ENCODE results near the gene C5orf46. TPM values are rescaled to one million over a fixed set of nuclear protein-coding genes. Genes with fewer than 3 reads are reported as not detected.

The C5orf46 gene
- total RNA-seq, 1 experiment from 2014 or later, result 10.0 TPM

DNA sequence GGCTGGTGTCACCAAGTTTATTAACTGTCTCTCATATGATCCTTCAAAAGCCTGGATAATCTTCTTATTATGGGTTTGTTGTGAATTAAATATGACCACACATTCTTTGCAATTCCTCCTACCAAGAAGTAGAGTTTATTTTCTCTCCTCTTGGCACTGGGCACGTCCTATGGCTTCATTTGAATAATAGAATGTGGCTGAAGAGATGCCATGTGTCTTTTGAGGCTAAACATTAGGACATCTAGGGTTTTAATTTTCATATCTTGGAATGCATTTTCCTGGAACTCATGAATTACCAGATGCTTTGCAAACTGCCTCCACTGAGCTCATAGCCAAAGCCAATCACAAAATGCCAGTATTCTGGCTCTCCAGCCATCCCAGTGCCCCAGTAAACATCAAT lies 47.8 kb downstream of the C5orf46 start:
- DNase-seq (ENCODE audit: low read depth), result no peak

DNA sequence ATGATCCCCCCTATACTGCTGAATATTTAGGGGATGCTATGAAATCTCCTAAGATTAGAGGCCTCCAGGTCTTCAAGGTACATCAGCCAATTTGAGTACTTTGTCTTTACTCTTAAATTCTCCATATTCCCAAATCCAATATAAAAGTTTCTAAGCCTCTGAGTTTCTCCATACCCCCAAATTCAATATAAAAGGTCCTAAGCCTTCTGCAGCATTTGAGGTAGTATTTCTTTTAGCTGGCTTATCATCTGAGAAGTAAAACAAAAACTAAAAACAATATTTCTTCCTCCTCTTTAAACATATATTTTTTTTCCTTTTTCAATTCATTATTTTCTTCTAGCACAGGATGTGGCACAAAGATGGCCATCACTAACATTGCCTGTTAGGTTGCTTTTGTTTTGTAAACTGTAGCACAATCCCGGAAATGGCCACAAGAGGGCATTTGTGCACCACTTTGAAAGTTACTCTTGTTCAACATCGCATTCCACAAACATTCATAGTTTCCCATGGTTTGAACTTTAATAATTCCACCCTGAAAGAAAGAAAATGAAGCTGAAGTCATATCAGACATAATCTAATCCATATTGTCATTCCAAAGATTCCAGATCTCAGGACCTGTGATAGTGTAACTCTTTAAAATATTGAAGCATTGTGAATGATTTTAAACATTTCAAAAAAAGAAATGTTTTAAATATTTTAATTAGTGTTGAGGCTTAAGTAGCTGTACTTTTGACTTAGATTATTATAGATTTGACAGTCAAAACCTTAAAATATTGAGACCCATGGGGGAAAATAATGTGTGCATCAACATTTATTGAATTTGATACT lies 48.8 kb downstream of the C5orf46 start:
- peak; percentile 58 for DNase-seq (ENCODE audit: low read depth)

DNA sequence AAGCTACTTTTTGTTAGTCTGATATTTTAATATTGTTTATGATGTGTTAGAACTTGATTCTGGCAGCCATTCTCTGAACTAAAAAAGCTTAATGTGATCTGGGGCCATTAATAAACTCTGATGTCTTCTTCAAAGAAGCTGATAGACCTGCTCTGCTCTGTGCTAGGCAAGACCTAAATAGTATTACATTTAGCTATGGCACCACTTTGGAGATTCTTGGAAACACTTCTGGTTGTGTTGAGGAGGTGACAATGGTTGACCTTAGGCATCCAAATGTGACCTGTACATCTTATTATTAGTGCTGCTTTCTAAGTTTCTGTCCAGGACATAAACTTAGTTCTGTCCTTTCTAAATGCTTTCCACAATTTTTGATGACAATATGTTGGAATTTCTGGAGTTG lies 49.5 kb downstream of the C5orf46 start:
- DNase-seq (ENCODE audit: low read depth), result no peak

DNA sequence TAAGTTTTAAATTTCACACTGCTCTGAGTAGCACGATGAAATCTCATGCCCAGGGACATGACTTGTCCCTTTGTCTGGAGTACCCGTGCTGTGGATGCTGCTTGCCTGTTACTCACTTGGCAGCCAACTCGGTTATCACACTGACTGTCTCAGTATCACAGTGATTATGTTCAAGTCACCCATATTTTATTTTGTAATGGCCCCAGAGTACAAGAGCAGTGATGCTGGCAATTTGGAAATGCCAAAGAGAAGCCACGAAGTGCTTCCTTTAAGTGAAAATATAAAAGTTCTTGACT lies 50.6 kb downstream of the C5orf46 start:
- no peak for DNase-seq (ENCODE audit: low read depth)

DNA sequence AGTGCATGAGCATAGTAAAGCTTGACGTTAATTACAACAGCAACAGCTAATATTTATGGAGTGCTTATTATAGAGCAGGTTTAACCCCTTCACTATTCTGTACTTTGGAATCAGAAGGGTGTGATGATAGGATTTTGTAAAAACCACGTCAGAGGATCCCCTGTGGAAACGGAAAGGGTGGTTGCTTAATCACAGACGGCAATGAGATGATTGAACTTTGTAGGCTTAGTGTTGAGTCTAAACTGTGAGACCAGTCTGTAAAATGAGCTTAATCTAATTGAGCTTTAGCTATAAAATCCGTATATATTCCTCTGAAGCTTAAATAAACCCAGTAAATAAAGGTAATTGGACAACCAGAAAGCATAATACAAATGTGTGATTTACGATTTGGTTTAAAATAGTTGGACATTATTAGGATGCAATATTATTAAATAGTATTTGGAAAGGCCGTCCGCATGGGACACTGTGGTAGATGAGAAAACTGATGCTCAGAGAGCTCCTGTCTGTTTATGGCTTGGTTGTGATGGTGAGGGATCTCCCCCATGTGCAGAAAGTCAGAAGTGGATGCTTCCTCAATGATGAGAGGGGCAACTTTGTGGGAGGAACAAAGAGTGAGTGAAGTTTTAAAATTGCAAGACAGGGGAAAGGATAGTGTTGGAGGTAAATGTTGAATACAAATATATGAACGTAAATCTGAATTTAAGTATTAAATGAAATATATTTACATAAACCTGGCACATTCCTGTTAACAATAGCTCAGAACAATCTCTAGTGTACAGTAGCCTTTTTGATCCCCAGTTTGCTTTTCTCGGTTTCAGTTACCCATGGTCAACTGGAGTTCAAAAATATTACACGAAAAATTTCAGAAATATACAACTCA lies 51.2 kb downstream of the C5orf46 start:
- no peak for DNase-seq (ENCODE audit: low read depth)

DNA sequence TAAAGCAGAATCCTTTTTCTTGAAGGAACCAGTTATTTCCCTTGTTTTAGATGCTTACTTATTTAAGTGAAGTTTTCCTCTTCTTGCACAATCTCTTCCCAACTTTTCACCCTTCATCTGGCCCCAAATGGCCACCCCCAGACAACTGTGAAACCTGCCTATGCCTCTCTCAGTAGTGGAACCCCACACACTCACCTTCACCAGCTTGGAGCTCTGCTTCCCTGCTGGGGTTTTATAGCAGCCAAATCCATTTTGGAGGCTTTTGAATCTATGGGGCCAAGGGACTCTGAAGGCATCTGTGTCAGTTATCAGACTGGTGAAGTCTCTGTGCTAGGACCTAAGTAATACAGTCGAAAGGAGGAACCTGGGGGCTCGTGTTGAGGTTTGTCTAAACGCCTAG lies 52.0 kb downstream of the C5orf46 start:
- no peak for DNase-seq (ENCODE audit: low read depth)

DNA sequence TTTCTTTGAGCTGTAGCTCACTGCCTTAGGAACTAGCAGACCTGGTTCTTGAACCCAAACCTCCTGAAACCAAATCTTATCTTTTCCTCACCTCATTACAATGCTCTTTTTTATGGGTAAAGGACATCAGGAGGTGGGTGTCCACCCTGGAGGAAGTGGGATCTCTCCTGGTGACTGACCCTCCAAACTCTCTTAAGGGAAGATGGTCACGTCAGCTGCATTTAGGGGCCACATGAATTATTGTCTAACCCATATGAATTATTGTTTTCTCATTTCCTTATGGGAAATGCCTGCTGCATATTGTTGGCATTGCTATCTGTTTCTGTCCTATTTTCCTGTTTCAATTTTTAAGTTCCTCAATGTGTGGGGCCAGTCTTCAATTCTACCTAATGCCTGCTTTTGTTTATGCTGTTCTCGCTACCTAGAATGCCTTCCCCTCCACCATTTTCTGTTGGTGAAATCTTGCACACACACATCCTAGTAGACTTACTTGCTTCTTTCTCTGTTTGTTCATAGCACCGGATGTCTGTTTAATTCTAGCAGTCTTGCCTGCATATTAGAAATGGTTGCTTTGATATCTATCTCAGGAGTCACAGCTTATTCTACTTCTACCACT lies 52.9 kb downstream of the C5orf46 start:
- DNase-seq (ENCODE audit: low read depth), result no peak

DNA sequence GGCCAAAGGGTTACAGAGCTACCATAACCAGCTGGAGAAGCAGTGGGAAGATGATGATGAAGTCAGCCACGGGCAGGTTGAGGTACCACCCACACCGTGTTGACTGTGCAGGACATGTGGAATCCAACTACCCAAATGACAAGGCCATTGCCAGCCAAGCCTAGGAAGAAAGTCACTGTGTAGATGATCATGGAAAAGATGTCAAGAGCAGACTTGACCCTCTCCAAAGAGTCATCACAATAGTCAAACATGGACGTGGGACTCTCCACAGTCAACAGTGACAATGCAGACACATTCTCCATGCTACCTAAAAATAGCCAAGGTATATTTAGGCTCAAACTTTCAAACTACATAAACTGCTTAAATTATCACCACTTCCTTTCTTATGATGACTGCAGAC lies 54.0 kb downstream of the C5orf46 start:
- no peak for DNase-seq (ENCODE audit: low read depth)

DNA sequence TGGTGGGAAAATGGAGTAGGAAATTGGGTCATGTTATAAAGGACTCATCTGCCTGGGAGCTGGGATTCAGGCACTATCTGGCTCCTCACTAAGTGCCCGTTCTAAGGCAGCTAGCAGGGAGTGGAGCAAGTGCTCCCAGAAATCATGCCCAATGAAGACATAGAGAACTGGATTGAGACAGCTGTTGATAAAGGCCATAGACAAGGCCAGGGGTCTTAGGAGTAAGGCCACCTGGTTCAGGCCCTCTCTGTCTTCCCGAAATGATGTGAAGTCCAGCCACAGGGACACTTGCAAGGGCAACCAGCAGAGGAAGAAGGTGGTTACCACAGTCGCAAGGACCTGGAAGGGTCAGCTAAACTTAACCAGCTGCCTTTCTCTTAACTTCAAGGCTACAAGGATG lies 54.8 kb downstream of the C5orf46 start:
- DNase-seq (ENCODE audit: low read depth), result no peak

DNA sequence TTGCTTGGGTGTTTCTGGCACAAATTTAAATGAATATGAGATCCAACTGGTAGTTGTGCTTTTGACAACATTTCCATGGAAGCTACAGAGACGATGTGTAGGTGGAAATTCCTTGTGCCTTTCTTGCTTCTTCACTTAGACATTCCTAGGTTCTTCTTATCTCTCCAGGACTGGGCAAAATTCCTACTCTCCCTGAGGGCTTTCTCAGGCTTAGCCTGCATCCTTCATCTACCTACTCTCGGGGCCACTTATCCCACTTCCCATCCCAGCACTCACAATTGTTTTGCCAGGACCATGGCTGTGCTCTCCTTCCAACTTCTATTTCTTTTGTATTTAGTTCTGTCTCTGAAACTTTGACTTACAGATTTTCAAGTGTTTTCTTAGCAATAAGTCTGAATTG lies 57.1 kb downstream of the C5orf46 start:
- DNase-seq (ENCODE audit: low read depth), result no peak

DNA sequence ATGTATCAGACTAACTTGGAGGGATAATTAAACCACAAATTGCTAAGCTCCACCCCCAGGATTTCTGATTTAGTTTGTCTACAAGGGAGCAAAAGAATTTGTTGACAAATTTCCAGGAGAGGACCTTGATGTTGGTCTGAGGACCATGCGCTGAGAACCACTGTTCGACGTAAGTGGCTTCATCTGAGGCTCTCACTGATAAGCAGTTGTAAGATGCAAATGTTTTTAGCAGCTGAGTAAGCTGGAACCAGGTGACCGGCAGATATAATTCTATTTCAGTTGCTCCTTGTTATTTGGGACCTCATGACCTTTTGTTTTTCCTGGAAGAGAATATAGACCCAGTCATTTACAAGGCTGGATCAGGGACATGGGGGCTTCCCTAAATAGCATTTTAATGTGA lies 60.7 kb downstream of the C5orf46 start:
- DNase-seq (ENCODE audit: low read depth), result no peak

DNA sequence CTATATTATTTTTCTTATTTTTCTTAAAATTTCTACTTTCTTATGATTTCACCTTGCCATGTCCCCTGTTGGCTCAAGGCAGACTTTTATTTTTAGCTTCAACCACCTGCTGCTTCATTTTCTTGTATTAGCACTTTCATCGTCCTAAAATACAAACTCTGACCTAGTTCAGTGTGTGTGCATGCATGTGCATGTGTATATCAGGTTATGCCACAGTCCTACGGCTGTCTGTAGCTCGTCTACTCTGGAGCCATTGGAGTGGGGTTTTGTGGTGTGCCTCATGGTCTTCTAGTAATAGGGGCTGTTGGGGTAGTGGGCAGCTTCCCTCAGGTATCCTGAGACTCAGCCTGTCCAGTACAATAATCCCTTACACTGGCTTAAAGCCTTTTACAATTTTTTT lies 61.5 kb downstream of the C5orf46 start:
- no peak for DNase-seq (ENCODE audit: low read depth)

DNA sequence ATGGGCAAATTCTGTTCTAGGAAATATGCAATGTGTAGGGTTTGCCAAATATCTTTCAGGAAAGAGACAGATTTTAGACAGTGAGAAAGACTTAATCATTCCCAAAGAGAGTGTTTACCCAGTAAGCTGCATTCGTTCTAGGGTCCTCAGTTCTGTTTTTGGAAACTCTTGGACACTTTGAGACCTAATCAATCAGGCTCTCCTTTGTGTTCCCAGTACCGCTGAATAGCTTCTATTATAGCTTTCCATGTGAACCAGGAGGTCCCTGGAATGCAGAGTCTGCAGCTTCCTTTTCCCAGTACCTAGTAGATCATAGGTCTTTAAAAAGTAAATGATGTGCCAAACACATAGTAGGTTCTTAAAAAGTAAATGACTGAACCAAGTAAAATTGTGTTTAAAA lies 63.5 kb downstream of the C5orf46 start:
- no peak for DNase-seq (ENCODE audit: low read depth)

Other genes starting within 250 kb of the C5orf46 start
- gene JAKMIP2, start 123.8 kb downstream of the C5orf46 start, total RNA-seq (2014; rRNA removed; shearing (Covaris generic)), result 1.1 and 2.3 TPM in 2 replicates
- gene SPINK1, start 74.9 kb downstream of the C5orf46 start, total RNA-seq (2014; rRNA removed; shearing (Covaris generic)), result not detected in 2 replicates
- gene SCGB3A2, start 27.8 kb downstream of the C5orf46 start, total RNA-seq (2014; rRNA removed; shearing (Covaris generic)), result not detected in 2 replicates
- gene SPINK5, start 157.4 kb upstream of the C5orf46 start, total RNA-seq (2014; rRNA removed; shearing (Covaris generic)), result not detected in 2 replicates

Data from M059J (cell line).